Liver (tissue), 3 donors: ENCODE results near the gene TTC28.

ENCODE experiments used
- CTCF ChIP-seq: fragments of 150-350 bp; IDR thresholded peaks from 2 replicates; pipeline ENCODE4 v1.5.1; 2017; ENCODE audit warnings: improper control_type of control experiment, low read depth, low read length; ENCODE audit not compliant: missing input control
- EGR1 ChIP-seq, 2 donors: IDR thresholded peaks; 2 replicates each; pipeline ENCODE4 v1.6.1; 2016 to 2018; ENCODE audit warnings: antibody characterized with exemption in 2 of 2, low read depth in 2 of 2
- JUND ChIP-seq, 2 donors: IDR thresholded peaks; 2 replicates each; pipeline ENCODE4 v1.6.1; 2016; ENCODE audit warnings: antibody characterized with exemption in 2 of 2
- MAX ChIP-seq: IDR thresholded peaks from 2 replicates; pipeline ENCODE4 v1.6.1; 2016; ENCODE audit warnings: antibody characterized with exemption
- RAD21 ChIP-seq, 2 donors: IDR thresholded peaks; 2 replicates each; pipeline ENCODE4 v1.6.1; 2016; ENCODE audit warnings: antibody characterized with exemption in 2 of 2, mild to moderate bottlenecking in 2 of 2
- REST ChIP-seq: IDR thresholded peaks from 2 replicates; pipeline ENCODE4 v1.6.1; 2016; ENCODE audit warnings: antibody characterized with exemption, mild to moderate bottlenecking
- SP1 ChIP-seq: IDR thresholded peaks from 2 replicates; pipeline ENCODE4 v1.6.1; 2018; ENCODE audit warnings: antibody characterized with exemption, mild to moderate bottlenecking
- TAF1 ChIP-seq: conservative IDR thresholded peaks from 2 replicates; pipeline ENCODE4 v1.6.1; 2016; ENCODE audit warnings: antibody characterized with exemption, mild to moderate bottlenecking
- YY1 ChIP-seq: IDR thresholded peaks from 2 replicates; pipeline ENCODE4 v1.6.1; 2016; ENCODE audit warnings: antibody characterized with exemption, mild to moderate bottlenecking
- donor health status: healthy.
- donor health status: healthy.

- TF ChIP-seq YY1 = no peak
- no peak for TF ChIP-seq CTCF
- TF ChIP-seq EGR1 (IDR thresholded peaks at IDR 0.05; ENCODE audit: low read depth in 2 of 2) = no peak
- no peak for TF ChIP-seq TAF1
- no peak for TF ChIP-seq REST
- no peak for TF ChIP-seq JUND (IDR thresholded peaks at IDR 0.05)
- no peak for TF ChIP-seq SP1
- TF ChIP-seq MAX = no peak
- no peak for TF ChIP-seq RAD21 (IDR thresholded peaks at IDR 0.05)
Observed at GRCh38 chr22:28046100-28046499, 633.5 kb downstream of the TTC28 start.
